NCI-H526 treated with DMSO at 0.1 percent for 48 hours (cell line): Measurements from ENCODE around the gene SSH2.

Experiments
- DNase-seq: peaks from one replicate; lab custom pipeline; 2025; lab: John Stamatoyannopoulos, UW

The SSH2 gene

GRCh38 chr17:29622337-29623282 is 307.4 kb downstream of the SSH2 start, which contains the start of gene CORO6:
CORO6 (minus strand) TSS chr17:29622912; CDS start chr17:29621421, 1,491 bp downstream.
- DNase-seq, result peak; percentile 36

GRCh38 chr17:29621751-29622194 is 308.3 kb downstream of the SSH2 start:
- DNase-seq, result no peak

- DNase-seq, result no peak
These were observed 309.1 kb downstream of the SSH2 start for GRCh38 chr17:29620779-29621500.

GRCh38 chr17:29620271-29620670 is 309.8 kb downstream of the SSH2 start:
- no peak for DNase-seq

- peak; percentile 16 for DNase-seq
These were observed 310.8 kb downstream of the SSH2 start for GRCh38 chr17:29619251-29619650.

GRCh38 chr17:29618272-29619065 is 311.6 kb downstream of the SSH2 start:
- DNase-seq, result no peak

GRCh38 chr17:29617481-29618271 is 312.4 kb downstream of the SSH2 start:
- peak; percentile 64 for DNase-seq

- peak; percentile 90 for DNase-seq
These were observed 312.9 kb downstream of the SSH2 start for GRCh38 chr17:29617125-29617480.

GRCh38 chr17:29616300-29617048 is 313.6 kb downstream of the SSH2 start:
- DNase-seq, result peak; percentile 25

GRCh38 chr17:29615492-29616299 is 314.3 kb downstream of the SSH2 start:
- peak; percentile 88 for DNase-seq

- DNase-seq, result no peak
These were observed 315.0 kb downstream of the SSH2 start for GRCh38 chr17:29615048-29615385.

GRCh38 chr17:29614349-29615047 is 315.5 kb downstream of the SSH2 start:
- no peak for DNase-seq

- no peak for DNase-seq
These were observed 316.2 kb downstream of the SSH2 start for GRCh38 chr17:29613856-29614255.

GRCh38 chr17:29613352-29613837 is 316.6 kb downstream of the SSH2 start:
- DNase-seq, result no peak

- no peak for DNase-seq
These were observed 317.4 kb downstream of the SSH2 start for GRCh38 chr17:29612404-29613280.

GRCh38 chr17:29612094-29612403 is 318.0 kb downstream of the SSH2 start:
- no peak for DNase-seq

- DNase-seq, result no peak
These were observed 318.5 kb downstream of the SSH2 start for GRCh38 chr17:29611351-29612093.
